Glutamatergic neuron (in vitro differentiated cells): ENCODE results near the gene TEKT5. TPM values are rescaled to one million over a fixed set of nuclear protein-coding genes. Genes with fewer than 3 reads are reported as not detected.
"Not testable (repeated sequence)": the region's sequence is repeated elsewhere in the genome, so short reads cannot be mapped to it uniquely, and the experiment has no call there.

Source experiments
- DNase-seq: peaks from one replicate; pipeline ENCODE4 v3.0.0; 2022
- H3K27ac Mint-ChIP-seq: one replicate; pipeline ENCODE4 v1.8.0; 2020; ENCODE audit warnings: mild to moderate bottlenecking, mixed read lengths, inconsistent platforms; ENCODE audit not compliant: unreplicated experiment
- H3K27me3 Mint-ChIP-seq: one replicate; pipeline ENCODE4 v1.8.0; 2020; ENCODE audit warnings: mild to moderate bottlenecking, moderate library complexity, mixed read lengths, inconsistent platforms; ENCODE audit not compliant: unreplicated experiment
- H3K36me3 Mint-ChIP-seq: one replicate; pipeline ENCODE4 v1.8.0; 2020; ENCODE audit warnings: mild to moderate bottlenecking, mixed read lengths, inconsistent platforms; ENCODE audit not compliant: unreplicated experiment
- H3K4me1 Mint-ChIP-seq: one replicate; pipeline ENCODE4 v1.8.0; 2020; ENCODE audit warnings: mild to moderate bottlenecking, low read depth, mixed read lengths, inconsistent platforms; ENCODE audit not compliant: unreplicated experiment
- H3K4me3 Mint-ChIP-seq: one replicate; pipeline ENCODE4 v1.8.0; 2020; ENCODE audit warnings: mild to moderate bottlenecking, mixed read lengths, inconsistent platforms; ENCODE audit not compliant: unreplicated experiment
- H3K9me3 Mint-ChIP-seq: one replicate; pipeline ENCODE4 v1.8.0; 2020; ENCODE audit warnings: mild to moderate bottlenecking, moderate library complexity, mixed read lengths, inconsistent platforms; ENCODE audit not compliant: unreplicated experiment
- CTCF ChIP-seq: fragments of 200-600 bp; sonication (generic); IDR thresholded peaks from one replicate; pipeline ENCODE4 v1.5.0; 2021; ENCODE audit not compliant: partially characterized antibody, unreplicated experiment
- total RNA-seq: library from RNA; stranded (reverse); fragmentation: NEBNext Ultra II Directional; extraction: Animal tissue kit (Norgen Biotek cat#: 25700); gene quantifications from one replicate; pipeline ENCODE4 v1.2.1, GENCODE V29; 2021; ENCODE audit not compliant: unreplicated experiment

Gene TEKT5
- total RNA-seq, 1 donor from 2014 or later, result not detected

- TF ChIP-seq CTCF, result no peak
- DNase-seq, result no peak
- peaks cover 13% of the 10 kb centered on the region for H3K27me3 Mint-ChIP-seq
- H3K4me1 Mint-ChIP-seq, result peaks cover 15% of the 10 kb centered on the region
- no peak overlapping the region for H3K27ac Mint-ChIP-seq
- no peak overlapping the region for H3K4me3 Mint-ChIP-seq
- peaks cover 5% of the 10 kb centered on the region for H3K36me3 Mint-ChIP-seq
- H3K9me3 Mint-ChIP-seq, result peaks cover 3% of the 10 kb centered on the region
Measured at GRCh38 chr16:10681310-10682308, 13.1 kb downstream of the TEKT5 start.

GRCh38 chr16:10679921-10680320, 14.8 kb downstream of the TEKT5 start:
- no peak for DNase-seq
- Mint-ChIP-seq H3K4me3 (no peak overlapping the region), H3K9me3 (peaks cover 3% of the 10 kb centered on the region), H3K27me3 (peaks cover 9% of the 10 kb centered on the region), H3K27ac (no peak overlapping the region), H3K4me1 (peaks cover 15% of the 10 kb centered on the region), H3K36me3 (no peaks in the 10 kb centered on the region)
- TF ChIP-seq CTCF, result no peak

- Mint-ChIP-seq H3K4me1 (peaks cover 15% of the 10 kb centered on the region), H3K27ac (peak overlapping the region; percentile 17)
- H3K4me3 Mint-ChIP-seq, DNase-seq, H3K27me3 Mint-ChIP-seq, H3K9me3 Mint-ChIP-seq, H3K36me3 Mint-ChIP-seq: not testable (repeated sequence)
Measured at GRCh38 chr16:10679441-10679840, 15.3 kb downstream of the TEKT5 start.

DNA sequence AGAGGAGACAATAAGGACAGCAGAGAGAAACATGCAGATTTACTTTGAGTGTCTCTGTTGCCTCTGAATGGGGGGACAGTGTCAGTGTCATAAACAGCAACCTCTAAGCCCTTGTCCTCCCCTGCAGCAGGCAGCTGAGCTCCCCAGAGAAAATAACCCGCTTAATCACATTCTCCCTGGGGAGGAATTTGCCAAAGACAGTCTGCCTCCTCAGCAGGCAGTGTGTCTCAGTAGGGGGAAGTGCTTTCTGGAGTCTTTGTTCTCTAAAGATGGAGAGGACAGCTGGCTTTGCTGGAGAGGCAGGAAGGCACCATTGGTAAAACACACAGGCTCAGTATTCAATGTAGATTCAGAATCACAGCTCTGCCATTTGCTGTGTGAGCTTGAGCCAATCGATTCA, 16.1 kb downstream of the TEKT5 start:
- peak overlapping the region; percentile 34 for H3K4me3 Mint-ChIP-seq
- H3K27me3 Mint-ChIP-seq, result peaks cover 9% of the 10 kb centered on the region
- DNase-seq, result no peak
- no peak for TF ChIP-seq CTCF
- H3K36me3 Mint-ChIP-seq, result no peaks in the 10 kb centered on the region
- peaks cover 3% of the 10 kb centered on the region for H3K9me3 Mint-ChIP-seq
- H3K27ac Mint-ChIP-seq, result peak overlapping the region; percentile 83
- H3K4me1 Mint-ChIP-seq, result peaks cover 15% of the 10 kb centered on the region

GRCh38 chr16:10676284-10676683, 18.4 kb downstream of the TEKT5 start:
- Mint-ChIP-seq H3K9me3 (peaks cover 1% of the 10 kb centered on the region), H3K27ac (no peak overlapping the region), H3K4me1 (peaks cover 15% of the 10 kb centered on the region), H3K36me3 (no peaks in the 10 kb centered on the region), H3K4me3 (no peak overlapping the region), H3K27me3 (peaks cover 9% of the 10 kb centered on the region)
- TF ChIP-seq CTCF, result no peak
- no peak for DNase-seq
